Mucosa of descending colon (tissue), 3 donors: ENCODE data around the gene ZNF48. TPM values are rescaled to one million over a fixed set of nuclear protein-coding genes. Genes with fewer than 3 reads are reported as not detected.
A peak's percentile ranks its signal among the peaks of the same experiment; 100 is the strongest.

Experiments
- ATAC-seq: fragments of 200-7000 bp; cut with Tn5 transposase; one replicate; pipeline ENCODE4 v1.9.1; 2020; ENCODE audit warnings: mild to moderate bottlenecking, moderate library complexity
- DNase-seq, 3 donors: peaks; one replicate each; pipeline ENCODE4 v3.0.0-alpha.2; 2020
- H3K36me3 ChIP-seq: fragments of 200-600 bp; one replicate; pipeline ENCODE4 v1.8.0; 2021; ENCODE audit warnings: low read depth, mild to moderate bottlenecking
- H3K4me1 ChIP-seq: fragments of 200-600 bp; one replicate; pipeline ENCODE4 v1.8.0; 2021; ENCODE audit warnings: low read depth, mild to moderate bottlenecking
- H3K4me3 ChIP-seq: fragments of 200-600 bp; one replicate; pipeline ENCODE4 v1.8.0; 2021; ENCODE audit warnings: mild to moderate bottlenecking
- H3K9me3 ChIP-seq: fragments of 200-600 bp; one replicate; pipeline ENCODE4 v1.8.0; 2021; ENCODE audit warnings: mild to moderate bottlenecking
- CTCF ChIP-seq: fragments of 200-600 bp; IDR thresholded peaks from one replicate; pipeline ENCODE4 v1.8.0; 2022; ENCODE audit warnings: antibody characterized with exemption, mild to moderate bottlenecking
- intact Hi-C, 2 donors: fragments of 100-400 bp; cut with DNase I in 1 of 2; cut with micrococcal nuclease in 1 of 2; formaldehyde crosslinking; loops; one replicate each; pipeline versions ENCODE4 v1.11.0 to v1.11.1; 2022; cut with DNase I, micrococcal nuclease
- total RNA-seq, 3 donors: library from RNA; stranded (reverse); fragmentation: NEBNext Ultra II Directional in 2 of 3; extraction: Animal tissue kit (Norgen Biotek cat#: 25700) in 2 of 3; gene quantifications; one replicate each; pipeline versions ENCODE4 v1.2.1 to v1.2.4, GENCODE V29; 2021 to 2023
- donor health status: DM: no; HTN: no; CAD: no; lungs with moderate emphysema.
- donor health status: DM: no; HTN: no; CAD: no.
- donor health status: DM: no; HTN: yes; CAD: no.

Gene ZNF48
- total RNA-seq, 3 donors from 2014 or later = 6.5 to 13.7 (median 6.6) TPM

- TF ChIP-seq CTCF = no peak
- peaks cover 29% of the 10 kb centered on the region for H3K4me1 ChIP-seq
- DNase-seq (no peak), ATAC-seq (no peak)
- H3K4me3 ChIP-seq = peak overlapping the region; percentile 80
- H3K9me3 ChIP-seq = no peaks in the 10 kb centered on the region
- no peaks in the 10 kb centered on the region for H3K36me3 ChIP-seq
- intact Hi-C loops = no loop called here
These were observed 49.3 kb downstream of the ZNF48 start for GRCh38 chr16:30444231-30445148.

DNA sequence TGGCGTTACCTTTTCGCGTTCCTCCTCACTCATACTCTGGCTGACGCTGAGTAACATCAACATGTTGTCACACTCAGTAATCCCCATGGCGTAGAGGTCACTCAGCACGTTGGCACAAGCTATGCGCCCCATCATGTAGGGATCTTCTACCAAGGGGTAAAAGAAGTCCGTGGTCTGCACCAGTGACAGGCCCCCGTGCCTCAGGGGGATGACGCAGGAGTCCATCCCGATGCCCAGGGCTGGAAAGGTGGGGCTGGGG, 49.9 kb downstream of the ZNF48 start:
- intact Hi-C loops = no loop called here
- Histone ChIP-seq H3K36me3 (no peaks in the 10 kb centered on the region), H3K9me3 (no peaks in the 10 kb centered on the region), H3K4me1 (peaks cover 29% of the 10 kb centered on the region), H3K4me3 (peak overlapping the region; percentile 80)
- no peak for TF ChIP-seq CTCF
- DNase-seq (no peak), ATAC-seq (no peak)

- no peak for TF ChIP-seq CTCF
- peak within 1 kb of the TSS; percentile 80 for H3K4me3 ChIP-seq
- H3K36me3 ChIP-seq = no peaks in the 10 kb centered on the region
- ATAC-seq (peak; percentile 93), DNase-seq (peak; percentile 99 to 100 (median 99))
- peaks cover 29% of the 10 kb centered on the region for H3K4me1 ChIP-seq
- intact Hi-C loops = no loop called here
- H3K9me3 ChIP-seq = no peaks in the 10 kb centered on the region
These were observed 50.4 kb downstream of the ZNF48 start, which contains the start of gene SEPHS2 for GRCh38 chr16:30445408-30446202. TSS of gene SEPHS2 (minus strand) at chr16:30445874. CDS start at chr16:30445727, 147 bp downstream.

GRCh38 chr16:30446203-30446595, 51.0 kb downstream of the ZNF48 start:
- intact Hi-C loops = no loop called here
- peaks cover 29% of the 10 kb centered on the region for H3K4me1 ChIP-seq
- peak in 1 of 3 donors; percentile 55 for DNase-seq
- no peak for TF ChIP-seq CTCF
- no peaks in the 10 kb centered on the region for H3K36me3 ChIP-seq
- no peak for ATAC-seq
- no peaks in the 10 kb centered on the region for H3K9me3 ChIP-seq
- H3K4me3 ChIP-seq = no peak overlapping the region

GRCh38 chr16:30447512-30448226, 52.4 kb downstream of the ZNF48 start:
- peaks cover 33% of the 10 kb centered on the region for H3K4me1 ChIP-seq
- H3K9me3 ChIP-seq = no peaks in the 10 kb centered on the region
- DNase-seq (peak in 2 of 3 donors; percentile 41 to 63), ATAC-seq (peak; percentile 70)
- intact Hi-C loops = no loop called here
- no peak for TF ChIP-seq CTCF
- no peaks in the 10 kb centered on the region for H3K36me3 ChIP-seq
- no peak overlapping the region for H3K4me3 ChIP-seq
